Inflammatory macrophage (primary cell): ENCODE measurements around the gene GCGR.

Source experiments
- DNase-seq, 2 donors: peaks; one replicate each; pipeline ENCODE4 v3.0.0-alpha.2; 2020 to 2022

Gene GCGR

DNA sequence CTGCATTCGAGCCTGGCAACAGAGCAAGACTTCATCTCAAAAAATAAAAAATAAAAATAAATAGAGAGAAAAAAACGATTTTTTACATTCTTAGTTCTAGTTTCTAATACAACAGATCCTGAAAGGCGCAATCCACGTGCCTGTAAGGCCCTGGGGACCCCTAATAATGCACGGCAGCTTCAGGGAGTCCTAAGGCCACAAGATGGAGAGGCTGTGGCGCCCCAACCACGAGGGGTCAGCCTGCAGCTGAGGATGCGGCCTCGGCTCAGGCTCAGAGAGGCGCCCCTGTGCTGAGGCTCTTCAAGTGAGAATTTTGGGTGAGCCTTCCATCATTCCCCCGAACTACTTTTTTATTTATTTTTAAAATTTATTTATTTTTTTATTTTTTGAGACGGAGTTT lies 45.5 kb downstream of the GCGR start:
- no peak for DNase-seq

DNA sequence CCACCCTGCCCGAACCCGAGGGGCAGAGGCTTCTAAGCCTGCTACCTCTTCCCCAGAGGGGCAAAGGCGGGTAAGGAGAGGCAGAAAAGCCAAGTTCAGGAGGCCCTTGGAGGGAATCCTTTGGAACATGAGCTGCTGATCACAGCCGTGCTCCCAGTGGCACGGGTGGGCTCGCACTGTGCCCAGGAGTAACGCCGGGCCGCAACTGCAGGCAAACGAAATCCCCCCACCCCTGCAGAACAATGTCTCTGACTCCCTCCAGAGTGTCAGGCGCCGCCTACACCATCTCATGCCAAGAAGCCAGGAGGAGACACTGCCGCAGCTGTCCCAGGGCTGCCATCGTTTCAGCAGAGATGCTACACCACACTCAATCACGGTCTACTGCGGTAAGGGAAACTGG lies 47.5 kb downstream of the GCGR start:
- no peak for DNase-seq

DNA sequence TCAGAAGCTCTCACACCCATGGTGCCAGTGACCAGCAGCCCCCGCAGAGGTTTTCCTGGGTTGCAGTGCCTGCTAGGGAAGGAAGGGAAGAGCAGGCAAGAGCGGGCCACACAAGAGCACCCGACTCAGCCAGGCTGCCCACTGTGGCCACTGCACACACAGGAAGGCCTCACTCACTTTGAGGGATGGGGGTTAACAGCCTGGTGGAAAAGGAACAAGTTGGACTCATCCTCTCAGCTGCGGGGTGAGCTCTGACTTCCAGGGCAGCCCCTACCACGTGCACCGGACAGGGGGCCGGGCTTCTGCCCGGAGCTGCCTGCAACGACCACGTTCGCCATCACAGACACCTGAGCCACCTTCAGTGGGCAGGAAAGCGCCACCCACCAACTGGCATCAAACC lies 48.3 kb downstream of the GCGR start:
- DNase-seq = no peak

DNA sequence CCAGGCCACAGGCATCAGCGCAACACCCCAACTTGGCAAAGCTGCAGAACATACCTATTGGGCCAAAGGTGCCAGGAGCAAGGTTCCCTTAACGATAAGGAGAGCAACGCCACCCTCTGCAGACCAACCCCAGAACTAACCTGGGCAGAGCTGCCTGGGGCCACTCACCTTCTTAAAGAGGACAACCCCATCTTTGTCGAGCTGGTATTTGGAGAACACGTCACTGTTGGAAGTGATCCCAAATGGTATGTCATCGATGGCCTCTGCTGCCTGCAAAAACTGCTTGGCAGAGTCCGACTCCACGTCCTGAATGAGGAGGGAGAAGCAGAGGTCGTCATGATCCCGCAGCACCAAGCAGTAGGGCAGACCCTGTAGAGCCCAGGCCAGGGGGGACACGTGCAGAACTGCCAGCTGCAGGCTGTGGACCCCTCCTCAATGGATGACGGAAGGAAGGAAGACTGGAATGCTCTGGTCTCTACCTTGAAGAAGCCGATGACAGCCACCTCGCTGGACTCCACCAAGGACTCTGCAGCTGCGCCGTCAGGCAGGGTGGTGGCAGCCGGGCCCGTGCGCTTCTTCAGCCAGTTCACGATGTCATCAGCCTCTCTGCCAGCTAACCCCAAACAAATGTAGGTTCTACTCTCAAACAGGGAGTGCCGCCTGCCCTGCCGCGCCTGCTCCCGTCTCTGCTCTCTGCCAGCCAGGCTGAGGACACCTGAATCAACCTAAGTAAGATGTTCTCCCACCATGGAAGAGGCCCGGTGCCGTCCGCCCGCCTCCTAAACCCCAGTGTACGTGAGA lies 51.2 kb downstream of the GCGR start:
- DNase-seq = no peak

DNA sequence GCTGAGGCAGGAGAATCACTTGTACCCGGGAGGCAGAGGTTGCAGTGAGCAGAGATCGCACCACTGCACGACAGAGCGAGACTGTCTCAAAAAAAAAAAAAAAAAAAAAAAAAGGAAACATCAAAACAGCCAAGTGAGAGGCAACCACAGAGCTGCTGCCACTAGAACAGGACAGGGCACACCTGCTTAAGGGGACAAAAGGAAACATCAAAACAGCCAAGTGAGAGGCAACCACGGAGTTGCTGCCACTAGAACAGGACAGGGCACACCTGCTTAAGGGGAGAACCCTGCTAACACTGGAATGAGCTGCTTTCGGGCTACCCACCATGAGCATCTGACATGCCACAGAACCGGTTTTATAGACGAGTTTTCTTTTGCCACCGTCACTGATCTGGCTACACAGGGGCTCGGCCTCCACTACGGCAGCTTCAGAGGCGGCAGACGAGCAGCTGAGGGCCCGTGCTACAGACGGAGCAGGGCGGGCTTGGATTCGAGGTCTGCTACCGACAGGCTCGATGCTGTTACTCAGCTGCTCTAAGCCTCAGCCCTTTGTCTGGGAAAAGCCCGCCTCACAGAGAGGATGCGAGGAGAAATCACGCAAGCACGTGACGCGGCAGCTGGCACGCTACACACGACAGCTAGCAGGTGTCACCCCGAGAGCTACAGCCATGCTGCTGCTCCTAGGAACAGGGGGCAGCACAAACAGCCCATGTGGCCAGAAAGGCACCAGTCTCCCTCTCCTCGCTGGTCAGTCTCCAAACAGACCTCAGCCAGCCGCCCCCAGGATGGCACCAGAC lies 54.4 kb downstream of the GCGR start:
- no peak for DNase-seq

DNA sequence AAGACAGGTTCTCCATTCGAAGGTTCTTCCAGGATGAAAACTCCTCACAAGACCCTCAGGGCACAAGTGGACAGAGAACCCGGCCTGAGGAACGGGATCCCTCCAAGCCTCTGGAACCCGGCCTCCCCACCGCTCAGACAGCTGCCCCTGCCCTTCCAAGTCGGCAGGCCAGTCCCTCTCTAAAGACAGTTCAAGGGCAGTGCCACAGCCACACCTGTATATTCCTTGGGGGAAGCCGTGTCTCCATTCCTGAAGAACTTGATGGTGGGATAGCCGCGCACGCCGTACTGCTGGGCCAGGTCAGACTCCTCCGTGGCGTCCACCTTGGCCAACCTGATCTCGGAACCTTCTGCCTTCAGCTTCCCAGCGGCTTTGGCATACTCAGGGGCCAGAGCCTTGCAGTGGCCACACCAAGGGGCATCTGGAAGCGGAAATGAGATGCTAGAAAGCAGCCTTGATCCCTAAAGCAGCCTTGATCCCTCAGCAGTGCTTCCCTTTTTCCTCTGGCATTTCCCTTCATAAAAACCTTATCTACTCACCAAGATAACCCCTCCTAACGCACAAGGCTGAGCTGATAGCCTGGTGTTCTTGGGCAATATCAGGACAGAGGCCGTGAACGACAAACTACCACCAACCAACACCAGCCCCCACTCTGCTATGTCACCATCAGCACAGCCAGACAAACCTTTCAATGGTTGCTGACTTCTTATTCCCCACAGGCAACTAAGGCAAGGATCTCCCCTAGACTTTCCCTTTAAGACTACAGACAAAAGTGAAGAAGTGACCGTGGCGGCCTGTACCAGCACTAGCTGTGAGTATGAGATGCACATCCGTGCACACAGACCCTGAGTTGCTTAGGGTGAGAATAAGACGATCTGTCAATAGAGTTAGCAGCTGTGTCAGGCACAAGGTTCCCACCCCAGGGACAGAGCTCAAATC lies 55.3 kb downstream of the GCGR start:
- peak in 1 of 2 donors; percentile 18 for DNase-seq

DNA sequence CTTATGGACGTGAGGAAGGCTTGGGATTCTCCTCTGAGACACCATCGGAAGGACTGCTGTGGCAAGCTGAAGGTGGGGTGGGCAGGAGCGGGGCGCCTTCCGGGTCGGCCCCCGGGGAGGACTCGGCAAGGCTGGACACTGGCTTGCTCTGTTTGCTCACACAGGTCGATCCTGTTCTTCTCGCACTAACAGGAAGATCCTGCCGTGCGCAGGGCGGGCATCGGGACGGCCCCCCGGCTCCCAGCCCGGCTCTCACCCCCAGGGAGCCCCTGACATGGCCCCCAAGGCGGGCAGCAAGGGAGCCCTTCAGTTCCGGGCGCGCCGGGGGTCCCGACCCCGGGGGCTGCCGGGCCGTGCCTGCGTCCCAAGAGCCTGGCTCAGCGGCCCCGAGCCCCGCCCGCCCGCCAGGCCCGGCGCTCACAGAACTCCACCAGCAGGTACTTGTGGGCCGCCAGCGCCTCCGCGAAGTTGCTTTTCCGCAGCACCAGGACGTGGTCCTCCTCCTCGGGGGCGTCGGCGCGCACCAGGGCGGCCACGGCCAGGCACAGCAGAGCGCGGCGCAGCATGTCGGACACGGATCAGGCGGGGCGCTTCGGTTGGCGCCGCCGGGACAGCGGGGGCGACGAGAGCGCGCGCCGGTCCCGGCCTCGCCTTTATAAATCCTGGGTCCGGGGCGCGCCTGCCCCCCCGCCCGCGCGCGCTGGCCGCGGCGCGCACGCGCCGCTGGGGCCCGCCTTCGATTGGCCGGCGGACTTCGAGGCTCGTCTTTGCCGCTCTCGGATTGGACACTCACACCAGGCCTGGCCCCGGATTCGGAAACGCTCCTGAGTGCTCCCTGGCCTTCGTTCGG lies 56.2 kb downstream of the GCGR start, which contains the start of gene P4HB:
Gene P4HB, minus strand, starts transcription at position 630 of the 850 bp plus-strand sequence. Its CDS starts 64 bp downstream, at position 566.
- DNase-seq = peak in 1 of 2 donors; percentile 22

DNA sequence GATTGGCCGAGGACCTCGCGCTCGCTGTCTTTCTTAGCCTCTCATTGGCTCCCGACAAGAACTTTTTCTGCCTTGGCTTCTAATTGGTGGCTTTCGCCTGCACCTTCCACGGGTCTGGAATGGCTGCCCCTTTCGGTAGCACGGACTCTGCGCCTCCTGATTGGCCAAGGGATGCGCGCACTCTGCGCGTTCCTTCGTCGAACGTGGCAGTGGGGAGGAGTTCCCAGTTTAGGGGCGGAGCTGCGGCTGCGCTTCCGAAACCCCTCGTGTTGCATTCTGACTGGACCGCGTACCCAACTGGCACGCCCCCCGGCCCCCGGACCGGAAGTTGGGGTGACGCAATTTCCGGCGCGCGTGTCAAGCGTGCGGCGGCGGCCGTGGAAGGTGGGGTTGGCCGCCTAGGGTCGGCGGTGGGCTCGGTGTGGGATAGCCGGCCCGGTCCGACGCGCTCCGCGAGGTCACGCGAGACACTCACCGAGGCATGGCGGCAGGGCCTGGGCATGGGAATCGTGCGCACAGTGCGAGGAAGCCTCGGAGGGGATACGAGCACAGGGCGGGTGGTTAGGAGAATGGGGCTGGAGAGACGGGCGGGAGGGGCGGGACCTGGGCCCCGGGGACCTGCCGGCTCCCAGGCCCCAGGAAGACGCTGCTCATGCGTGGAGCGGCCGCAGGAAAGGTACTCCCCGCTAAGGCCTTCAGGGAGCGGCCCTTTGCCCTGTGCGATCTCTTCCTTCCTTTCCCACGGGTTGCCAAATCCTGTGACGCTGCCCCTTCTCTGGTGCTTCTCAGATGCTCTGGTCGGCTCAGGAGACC lies 57.0 kb downstream of the GCGR start:
- DNase-seq = peak; percentile 100

DNA sequence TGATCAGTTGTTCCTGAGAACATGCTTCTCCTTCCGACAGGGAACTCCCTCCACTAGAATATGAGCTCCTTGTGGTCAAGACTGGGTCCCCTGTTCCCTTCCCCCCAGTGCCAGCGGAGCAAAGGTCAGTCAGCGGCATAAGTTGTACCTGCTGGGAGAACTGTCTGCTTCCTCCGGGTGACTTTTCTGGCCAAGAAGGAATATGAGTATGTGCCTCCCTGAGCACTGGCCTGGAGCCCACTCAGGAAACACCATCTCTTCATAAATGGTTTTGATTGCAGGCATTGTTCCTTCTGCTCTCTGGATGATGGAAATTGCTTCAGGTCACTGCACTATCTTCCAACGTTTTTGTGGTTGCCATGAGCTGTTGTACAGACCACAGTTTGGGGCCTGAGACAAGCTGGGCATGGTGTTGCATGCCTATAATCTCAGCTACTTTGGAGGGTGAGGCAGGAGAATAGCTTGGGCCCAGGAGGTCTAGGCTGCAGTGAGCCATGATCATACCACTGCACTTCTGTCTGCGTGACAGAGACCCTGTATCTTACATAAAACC lies 59.2 kb downstream of the GCGR start:
- DNase-seq = no peak
